HG03060 (cell line): ENCODE results near the gene TSPY4.
"Not testable (repeated sequence)": the region's sequence is repeated elsewhere in the genome, so short reads cannot be mapped to it uniquely, and the experiment has no call there.

Experiments used
- ATAC-seq: cut with Tn5 transposase; IDR thresholded peaks from one replicate; pipeline ENCODE4 v1.9.1; 2021; ENCODE audit warnings: low read depth, moderate number of reproducible peaks; ENCODE audit not compliant: unreplicated experiment

Gene TSPY4

GRCh38 chrY:9337164-9337563 lies at the start of gene TSPY4:
TSS of gene TSPY4 (plus strand) at chrY:9337464. CDS start at chrY:9337510, 46 bp downstream.
- ATAC-seq, result not testable (repeated sequence)

GRCh38 chrY:9320996-9321395 lies 16.3 kb upstream of the TSPY4 start:
- ATAC-seq, result no peak

- not testable (repeated sequence) for ATAC-seq
Observed at GRCh38 chrY:9357497-9357896, 20.2 kb downstream of the TSPY4 start, which contains the start of gene TSPY8. TSS of gene TSPY8 (plus strand) at chrY:9357797. CDS start at chrY:9357843, 46 bp downstream.
